Fibroblast of skin of left quadriceps (primary cell): ENCODE data around the gene NTF4.

Source experiments
- DNase-seq, 2 experiments: peaks; one replicate each; pipeline ENCODE4 v3.0.0-alpha.2; 2013; ENCODE audit warnings: low read depth in 2 of 2

Gene NTF4

GRCh38 chr19:49064768-49065611 lies at the start of gene NTF4:
NTF4 (minus strand) TSS chr19:49064818; CDS start chr19:49061997, 2,821 bp downstream.
- no peak for DNase-seq

- DNase-seq: no peak
These were observed 49.4 kb upstream of the NTF4 start, which contains the start of gene LIN7B for GRCh38 chr19:49113762-49114629. LIN7B (plus strand) TSS chr19:49114370; CDS start chr19:49114405, 35 bp downstream.

- no peak for DNase-seq
These were observed 46.8 kb upstream of the NTF4 start for GRCh38 chr19:49111218-49111998.

DNA sequence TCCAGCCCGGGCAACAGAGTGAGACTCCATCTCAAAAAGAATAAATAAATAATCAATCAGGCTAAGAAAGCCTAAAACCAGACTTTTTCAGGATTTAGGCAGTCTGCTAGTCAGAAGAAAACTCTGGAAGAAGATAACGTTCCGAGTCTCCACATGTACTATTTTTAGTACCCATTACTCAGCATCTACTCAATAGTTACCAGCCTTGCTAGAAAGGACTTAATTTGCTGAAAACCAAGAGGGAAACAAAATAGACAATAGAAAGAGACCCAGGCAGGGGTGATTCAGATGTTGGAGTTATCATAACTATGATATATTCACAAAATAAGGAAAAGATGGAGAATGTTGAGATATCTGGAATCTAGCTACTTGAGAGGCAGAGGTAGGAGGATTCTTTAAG lies 45.9 kb upstream of the NTF4 start:
- DNase-seq: no peak

DNA sequence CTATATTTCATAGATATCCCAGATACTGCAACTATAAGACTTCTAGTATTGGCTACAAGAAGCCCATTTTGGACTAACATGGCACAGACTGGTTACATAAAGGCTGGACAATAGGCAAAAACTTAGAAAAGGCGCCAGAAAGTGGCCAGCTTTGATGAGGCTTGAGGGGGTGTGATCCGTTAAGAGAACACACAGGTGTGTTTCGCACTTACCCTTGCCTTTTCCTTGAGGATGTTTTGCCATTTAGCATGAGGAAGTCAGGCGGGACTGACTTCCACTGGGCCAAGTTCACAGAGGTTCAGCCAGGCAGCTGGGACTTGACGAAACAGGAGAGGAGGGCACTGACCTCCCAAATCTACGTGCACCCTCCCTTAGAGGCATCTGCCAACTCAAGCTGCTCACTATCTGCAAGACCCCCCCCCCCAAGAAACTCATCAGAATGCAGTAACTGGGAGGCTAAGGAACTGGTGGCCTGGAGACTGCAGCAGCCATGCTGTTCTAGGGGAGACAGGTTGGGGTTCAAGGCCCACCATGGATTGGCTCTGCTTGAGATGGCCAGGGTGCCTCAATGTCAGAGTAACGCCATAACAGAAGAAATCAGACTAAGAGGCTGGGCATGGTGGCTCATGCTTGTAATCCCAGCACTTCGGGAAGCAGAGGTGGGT lies 45.1 kb upstream of the NTF4 start:
- DNase-seq: no peak

DNA sequence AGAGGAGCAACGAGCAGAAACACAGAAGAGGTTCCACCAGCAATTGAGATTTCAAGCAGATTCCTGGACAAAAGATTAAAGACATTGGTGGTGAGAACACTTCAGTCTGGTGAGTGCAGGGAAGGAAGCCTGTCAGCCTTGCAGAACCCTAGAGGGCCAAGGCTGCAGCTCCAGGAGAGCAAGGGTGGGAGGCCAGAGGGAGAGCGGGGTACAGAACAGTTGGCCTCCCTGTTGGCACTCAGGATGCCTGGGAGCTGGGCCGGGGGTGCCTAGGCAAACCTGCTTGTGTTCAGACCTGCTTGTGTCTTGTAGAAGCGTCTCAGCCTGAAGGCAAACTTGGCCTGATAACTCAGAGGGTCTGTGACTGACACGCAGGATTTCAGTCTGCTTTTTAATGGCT lies 44.4 kb upstream of the NTF4 start:
- no peak for DNase-seq

DNA sequence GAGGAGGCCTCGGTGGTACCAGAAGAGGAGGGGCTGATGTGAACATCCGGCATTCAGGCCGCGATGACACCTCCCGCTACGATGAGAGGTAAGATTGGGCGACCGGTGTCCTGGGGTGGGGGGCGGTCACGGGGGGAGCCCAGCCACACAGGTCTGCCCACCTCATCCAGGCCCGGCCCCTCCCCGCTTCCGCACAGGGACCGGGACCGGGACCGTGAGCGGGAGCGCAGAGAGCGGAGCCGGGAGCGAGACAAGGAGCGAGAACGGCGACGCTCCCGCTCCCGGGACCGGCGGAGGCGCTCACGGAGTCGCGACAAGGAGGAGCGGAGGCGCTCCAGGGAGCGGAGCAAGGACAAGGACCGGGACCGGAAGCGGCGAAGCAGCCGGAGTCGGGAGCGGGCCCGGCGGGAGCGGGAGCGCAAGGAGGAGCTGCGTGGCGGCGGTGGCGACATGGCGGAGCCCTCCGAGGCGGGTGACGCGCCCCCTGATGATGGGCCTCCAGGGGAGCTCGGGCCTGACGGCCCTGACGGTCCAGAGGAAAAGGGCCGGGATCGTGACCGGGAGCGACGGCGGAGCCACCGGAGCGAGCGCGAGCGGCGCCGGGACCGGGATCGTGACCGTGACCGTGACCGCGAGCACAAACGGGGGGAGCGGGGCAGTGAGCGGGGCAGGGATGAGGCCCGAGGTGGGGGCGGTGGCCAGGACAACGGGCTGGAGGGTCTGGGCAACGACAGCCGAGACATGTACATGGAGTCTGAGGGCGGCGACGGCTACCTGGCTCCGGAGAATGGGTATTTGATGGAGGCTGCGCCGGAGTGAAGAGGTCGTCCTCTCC lies 43.2 kb upstream of the NTF4 start:
- DNase-seq: no peak

- DNase-seq: no peak
These were observed 42.1 kb upstream of the NTF4 start for GRCh38 chr19:49106648-49107135.

DNA sequence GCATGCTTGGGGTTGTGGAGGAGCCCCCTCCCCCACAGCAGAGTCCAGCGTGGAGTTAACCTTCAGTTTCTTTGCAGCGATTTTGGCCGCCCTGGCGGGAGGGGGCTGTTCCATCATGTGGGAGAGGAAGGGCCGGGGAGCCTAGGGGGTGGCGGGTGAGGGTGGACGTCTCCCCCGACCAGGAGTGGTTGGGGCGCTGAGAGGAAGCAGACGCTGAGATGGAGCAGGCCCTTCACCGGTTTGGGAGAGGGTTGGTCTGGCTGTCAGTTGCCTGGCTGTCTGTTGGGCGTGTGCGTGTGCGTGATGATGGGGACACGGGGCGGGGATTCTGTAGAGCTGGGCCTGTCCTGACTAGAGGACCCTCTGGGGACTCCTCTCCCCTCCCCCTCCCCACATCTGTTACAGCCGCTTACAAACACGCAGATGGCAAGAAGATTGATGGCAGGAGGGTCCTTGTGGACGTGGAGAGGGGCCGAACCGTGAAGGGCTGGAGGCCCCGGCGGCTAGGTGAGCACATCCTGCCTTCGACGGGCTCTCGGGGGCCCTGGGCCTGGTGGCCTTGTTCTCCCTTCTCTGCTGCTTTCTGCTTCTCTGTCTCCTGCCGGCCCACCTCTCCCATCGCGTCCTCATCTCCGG lies 39.7 kb upstream of the NTF4 start:
- DNase-seq: no peak

DNA sequence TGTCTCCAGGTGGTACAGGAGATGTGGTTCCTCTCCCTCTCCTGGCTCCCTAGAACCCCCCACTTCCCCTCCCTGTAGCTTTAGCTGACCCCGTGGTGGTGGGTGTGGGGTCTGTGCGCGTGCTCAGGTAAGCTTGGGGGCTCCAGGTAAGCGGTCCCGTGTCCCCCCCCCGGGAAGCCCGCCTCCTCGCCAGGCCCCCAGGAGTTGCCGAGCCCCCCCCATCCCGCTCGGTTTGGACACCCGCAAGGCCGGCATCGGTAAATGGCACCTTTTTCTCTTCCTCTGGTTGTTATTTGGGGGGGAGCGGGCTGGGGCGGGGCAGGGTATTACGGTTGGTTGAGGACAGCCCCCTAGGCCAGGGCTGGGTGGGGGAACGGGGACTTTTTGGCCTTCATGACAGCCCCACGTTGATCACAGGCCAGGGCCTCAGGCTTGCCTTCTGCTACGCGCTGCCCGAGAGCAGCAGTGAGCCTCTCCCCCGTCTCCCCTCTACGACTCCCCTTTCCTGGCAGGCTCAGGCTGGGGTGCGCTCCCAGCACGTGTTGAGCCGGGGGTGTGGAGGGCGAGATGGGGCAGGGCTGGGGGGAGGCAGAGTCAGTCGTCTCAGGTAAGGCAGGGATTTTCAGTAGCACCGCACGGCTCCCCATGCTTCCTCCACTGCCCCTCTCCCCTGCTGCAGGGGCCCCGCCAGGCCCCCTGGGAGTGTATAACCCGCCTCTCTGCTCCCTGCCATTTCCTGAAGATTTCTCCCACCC lies 38.9 kb upstream of the NTF4 start:
- DNase-seq: no peak

GRCh38 chr19:49102303-49102702 lies 37.7 kb upstream of the NTF4 start:
- DNase-seq: no peak

DNA sequence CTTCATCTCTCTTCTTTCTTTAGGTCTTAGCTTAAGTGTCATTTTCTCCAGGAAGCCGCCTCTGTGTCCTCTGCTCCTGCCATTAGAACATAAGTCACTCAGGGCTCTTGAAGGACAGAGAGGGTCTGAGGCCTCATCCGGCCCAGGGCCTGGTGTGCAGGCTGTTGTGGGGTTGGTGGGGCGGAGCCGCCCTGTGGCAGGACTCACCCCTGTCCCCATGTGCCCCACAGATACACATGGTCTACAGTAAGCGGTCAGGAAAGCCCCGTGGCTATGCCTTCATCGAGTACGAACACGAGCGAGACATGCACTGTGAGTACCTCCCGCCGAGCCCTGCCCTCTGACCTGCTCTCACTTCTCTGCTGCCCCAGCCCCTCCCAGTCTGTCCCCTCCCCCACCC lies 36.5 kb upstream of the NTF4 start:
- no peak for DNase-seq

- no peak for DNase-seq
These were observed 34.2 kb upstream of the NTF4 start for GRCh38 chr19:49098795-49099194.

- peak in 1 of 2 experiments; percentile 45 for DNase-seq
These were observed 33.1 kb upstream of the NTF4 start for GRCh38 chr19:49097453-49098288.

- DNase-seq: no peak
These were observed 30.2 kb upstream of the NTF4 start for GRCh38 chr19:49094505-49095482.

GRCh38 chr19:49092686-49093085 lies 28.1 kb upstream of the NTF4 start:
- no peak for DNase-seq
